ENCODE results near the gene LRMDA.

DNA sequence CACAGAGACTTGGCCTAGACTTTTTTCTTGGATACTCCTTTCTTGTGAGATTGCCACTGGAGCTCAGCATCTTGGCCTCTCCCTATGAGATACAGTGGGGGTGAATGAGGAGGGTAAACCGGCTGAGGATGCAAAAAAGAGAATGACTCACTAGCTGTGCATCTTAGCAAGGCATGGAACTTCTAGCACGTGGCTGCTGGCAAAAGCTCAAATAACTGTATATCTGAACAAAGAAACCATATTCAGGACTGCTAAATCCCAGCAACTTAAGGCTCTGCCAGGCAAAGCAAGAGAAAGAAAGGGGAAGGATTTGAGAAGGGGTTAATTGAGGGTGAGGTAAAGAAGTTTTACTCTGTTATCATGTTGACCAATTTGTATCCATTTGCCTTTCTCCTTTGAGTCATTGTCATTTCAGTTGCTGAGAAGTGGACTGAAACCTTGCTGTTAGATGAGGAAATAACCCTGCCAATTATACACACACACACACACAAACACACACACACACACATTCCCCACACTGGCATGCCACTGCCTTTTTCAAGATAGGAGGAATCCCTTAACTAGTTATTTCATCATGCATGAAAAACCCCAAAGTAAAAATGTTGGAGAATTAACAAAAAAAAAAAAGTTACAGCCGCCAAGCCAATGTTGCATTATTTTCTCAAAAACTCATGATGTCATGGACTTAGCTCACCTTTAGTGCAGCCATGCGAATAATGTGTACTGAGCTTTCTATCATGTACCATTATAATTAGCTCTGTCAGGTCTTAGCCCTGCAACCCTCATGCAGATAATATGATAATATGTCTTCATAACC, 997.3 kb downstream of the LRMDA start:
- TF ChIP-seq POLR2A (IDR thresholded peaks at IDR 0.05) (no peak), CTCF (IDR thresholded peaks at IDR 0.05) (no peak), EP300 (IDR thresholded peaks at IDR 0.05) (no peak)
